UCSD-AML1 (cell line): Measurements from ENCODE around the gene TTC22.

Experiments
- DNase-seq: peaks from one replicate; lab custom pipeline; 2025; ENCODE audit not compliant: unreplicated experiment; lab: John Stamatoyannopoulos, UW

Gene TTC22

DNA sequence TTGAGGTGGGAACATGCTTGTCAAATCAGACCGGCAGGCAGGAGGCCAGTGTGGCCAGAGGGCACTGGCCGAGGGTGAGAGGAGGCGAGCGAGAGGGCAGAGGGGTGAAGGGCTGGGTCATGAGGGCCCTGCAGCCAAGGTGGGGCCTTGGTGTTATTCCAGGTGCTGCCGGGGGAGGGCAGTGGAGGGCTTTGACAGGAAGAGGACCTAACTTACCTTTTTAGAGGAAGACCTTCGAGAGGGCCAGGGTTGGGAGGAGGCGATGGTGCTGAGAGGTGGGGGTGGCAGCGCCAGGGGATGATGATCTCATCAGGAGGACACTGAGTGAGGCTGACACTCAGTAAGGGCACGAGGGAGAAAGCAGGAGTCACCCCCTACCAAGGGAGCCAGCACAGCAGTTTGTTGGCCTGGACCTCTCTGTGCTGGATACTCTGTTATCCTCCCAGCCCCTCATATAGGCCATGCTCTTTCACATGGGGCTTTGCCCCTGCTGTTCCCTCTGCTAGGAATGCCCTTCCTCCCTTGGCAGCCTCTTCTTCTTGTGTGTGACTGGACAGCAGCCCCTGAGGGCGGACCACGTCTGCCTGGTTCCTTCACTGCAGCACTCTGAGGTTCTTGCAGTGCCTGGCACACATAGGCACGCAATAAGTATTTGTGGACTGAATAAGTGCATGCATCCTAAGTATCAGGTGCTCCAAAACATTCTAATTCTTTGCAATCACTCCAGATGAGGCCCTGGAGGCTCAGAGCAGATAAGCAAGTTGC lies 7.5 kb upstream of the TTC22 start:
- DNase-seq, result no peak

DNA sequence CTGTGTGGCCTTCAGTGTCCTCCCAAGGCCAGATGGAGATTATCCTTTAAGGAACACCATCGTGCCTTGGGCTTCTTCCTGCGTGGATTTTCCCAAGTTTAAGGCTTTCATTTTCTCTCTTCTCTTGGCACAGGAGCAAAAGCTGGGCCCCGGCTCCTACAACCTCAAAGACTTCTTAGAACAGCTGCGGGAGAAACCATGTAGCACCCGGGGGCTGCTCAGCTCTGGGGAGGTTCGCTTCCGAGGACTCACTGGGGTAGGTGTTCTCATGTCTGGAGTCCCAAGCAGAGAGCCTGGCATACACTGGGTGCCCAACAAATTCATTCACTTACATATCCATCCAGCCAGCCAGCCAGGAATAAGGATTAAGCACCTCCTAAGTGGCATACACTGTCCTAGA lies 6.6 kb upstream of the TTC22 start:
- no peak for DNase-seq

- DNase-seq, result no peak
These were observed 5.9 kb upstream of the TTC22 start for GRCh38 chr1:54806931-54807611.

DNA sequence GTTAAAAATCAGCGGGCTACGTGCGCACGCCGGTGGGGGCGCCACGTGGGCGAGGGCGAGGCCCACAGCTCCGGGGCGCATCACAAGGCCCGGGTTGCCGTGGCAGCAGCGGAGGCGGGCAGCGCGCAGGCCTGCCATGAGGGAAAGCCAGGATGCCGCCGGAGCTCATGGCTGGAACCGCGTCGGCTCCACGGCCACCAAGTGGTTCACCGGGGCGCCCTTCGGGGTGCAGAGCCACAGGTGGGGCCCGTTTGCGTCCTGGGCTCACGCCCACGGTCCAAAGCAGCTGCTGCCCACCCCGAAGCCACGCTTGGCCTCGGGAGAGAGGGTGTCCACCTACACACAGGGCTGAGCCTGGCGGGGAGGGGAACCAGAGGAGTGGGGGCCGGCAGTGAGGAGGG lies 4.9 kb upstream of the TTC22 start:
- DNase-seq, result no peak

DNA sequence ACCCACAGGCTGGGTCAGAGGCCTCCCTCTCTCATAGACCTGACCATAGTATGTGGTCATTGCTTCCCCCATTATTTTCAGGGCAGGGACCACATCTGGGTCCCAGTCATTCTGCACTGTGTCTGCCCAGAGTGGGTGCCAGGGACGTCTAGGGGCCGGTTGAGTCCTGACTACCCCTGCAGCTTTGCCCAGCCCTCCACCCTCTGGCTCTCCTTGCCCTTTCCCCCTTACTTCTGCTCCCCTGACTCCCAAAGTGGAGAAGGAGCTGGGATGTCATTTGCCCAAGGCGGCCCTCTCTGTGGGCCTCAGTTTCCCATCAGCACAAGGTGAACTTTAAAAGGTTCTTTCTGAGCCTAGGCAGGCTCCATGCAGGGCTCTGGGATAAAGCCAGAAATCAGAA lies 4.3 kb upstream of the TTC22 start:
- no peak for DNase-seq

DNA sequence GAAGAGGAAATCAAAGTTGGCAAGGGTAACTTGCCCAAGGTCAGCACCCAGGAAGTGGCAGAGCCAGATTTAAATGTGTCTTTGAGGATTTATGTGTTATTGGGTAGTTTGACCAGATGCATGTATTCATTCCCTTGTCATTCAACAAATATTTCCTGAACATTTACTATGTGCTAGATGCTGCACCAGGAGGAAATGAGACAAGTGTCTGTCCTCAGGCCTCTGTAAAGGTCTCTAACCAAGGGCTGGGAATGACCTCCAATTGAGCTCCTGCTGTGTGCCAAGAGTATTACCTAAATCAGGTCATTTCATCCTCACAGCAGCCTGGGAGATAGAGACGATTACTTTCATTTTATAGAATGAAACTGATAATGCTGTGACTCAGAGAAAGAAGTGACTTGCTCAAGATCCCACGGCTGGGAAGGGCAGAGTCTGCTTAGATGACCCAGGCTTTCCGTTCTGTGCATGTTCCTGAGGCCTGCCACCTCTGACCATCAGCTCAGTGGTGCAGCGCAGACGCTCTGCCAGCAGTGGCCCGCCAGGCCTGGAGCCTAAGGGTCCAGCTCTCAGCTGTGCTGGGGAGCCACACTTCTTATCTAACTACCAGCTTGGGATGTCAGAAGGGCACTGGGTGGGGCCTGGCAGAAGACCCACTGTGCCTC lies 3.5 kb upstream of the TTC22 start:
- no peak for DNase-seq

- DNase-seq, result no peak
These were observed 2.8 kb upstream of the TTC22 start for GRCh38 chr1:54803761-54804470.

DNA sequence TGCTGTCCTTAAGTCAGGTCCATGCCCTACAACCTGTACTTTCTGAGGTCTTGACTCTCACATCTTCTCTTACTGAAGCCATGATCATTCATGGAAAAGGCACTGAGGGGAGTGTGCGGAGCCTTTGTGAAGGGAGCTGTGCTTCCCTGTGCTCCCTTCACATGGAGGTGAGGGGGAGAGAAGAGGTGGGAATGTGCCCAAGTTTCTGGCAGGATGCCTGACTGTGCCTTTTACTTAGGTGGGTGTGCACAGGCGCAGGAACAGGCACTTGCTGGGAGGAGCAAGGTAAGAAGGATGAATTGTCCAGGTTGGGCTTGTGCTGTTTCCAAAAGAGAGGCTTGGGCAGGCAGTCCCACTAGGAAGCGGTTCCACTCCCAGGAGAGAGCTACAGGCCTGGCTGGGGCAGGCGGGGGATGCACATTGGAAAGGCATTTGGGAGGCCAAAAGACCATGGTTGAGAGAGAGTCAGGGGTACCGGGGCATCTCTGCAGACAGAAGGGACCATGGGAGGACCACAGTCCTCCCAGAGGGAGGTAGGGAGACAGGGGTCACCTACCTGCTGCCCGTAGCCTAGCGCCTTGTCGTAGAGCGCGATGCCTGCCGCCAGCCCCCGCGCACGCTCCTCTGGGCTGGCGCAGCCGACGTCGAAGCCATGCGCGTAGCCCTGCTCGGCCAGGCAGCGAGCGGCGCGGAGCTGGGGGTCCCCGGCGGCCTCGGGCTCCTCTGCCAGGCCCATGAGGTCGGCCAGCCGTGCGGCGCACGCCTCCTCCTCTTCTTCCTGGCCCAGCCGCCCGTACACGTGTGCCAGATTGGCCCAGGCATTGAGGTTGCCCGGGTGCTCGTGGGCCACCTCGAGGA lies 853 bp downstream of the TTC22 start:
- no peak for DNase-seq

DNA sequence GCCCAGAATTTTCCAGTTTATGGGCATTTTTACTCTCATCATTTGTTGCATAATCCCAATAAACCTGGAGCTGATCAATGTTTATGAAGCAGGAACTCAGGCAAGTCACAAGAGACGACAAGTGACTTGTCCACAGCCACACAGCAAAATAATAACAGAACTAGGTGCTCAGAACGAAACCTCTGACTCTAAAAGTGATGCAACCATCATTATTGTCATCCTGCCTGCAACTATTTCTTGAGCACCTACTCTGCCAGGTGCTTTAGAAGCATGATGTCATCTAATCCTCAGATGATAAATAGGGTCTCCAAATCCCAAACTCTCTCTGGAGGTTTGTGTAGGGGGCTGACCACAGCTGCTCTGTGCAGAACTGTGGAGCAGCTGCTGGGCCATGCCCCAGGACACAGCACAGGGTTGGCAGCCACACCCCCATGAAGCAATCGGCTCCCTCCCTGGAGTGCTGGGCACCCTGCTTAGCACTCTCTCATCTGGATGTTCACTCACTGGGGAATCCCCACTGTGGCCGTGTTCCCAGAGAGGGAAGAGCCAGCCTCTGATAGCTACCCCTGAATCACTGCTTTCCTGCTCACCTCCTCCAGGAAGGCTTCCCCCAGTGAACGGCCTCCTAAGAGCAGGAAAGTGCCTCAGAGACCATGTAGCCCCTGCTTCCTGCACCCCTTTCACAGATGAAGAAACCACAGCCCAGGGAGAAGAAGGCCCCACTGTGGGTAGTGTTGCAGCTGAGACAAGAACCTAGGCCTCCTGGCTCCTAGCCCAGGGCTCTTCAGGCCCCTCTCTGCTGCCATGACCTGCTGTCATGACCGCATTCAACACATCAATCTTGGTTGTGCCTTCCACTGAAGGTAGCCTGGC lies 2.1 kb downstream of the TTC22 start:
- no peak for DNase-seq

- DNase-seq, result no peak
These were observed 2.9 kb downstream of the TTC22 start for GRCh38 chr1:54798206-54798605.

- DNase-seq, result no peak
These were observed 4.2 kb downstream of the TTC22 start for GRCh38 chr1:54796902-54797301.

- DNase-seq, result no peak
These were observed 5.2 kb downstream of the TTC22 start for GRCh38 chr1:54795841-54796468.

DNA sequence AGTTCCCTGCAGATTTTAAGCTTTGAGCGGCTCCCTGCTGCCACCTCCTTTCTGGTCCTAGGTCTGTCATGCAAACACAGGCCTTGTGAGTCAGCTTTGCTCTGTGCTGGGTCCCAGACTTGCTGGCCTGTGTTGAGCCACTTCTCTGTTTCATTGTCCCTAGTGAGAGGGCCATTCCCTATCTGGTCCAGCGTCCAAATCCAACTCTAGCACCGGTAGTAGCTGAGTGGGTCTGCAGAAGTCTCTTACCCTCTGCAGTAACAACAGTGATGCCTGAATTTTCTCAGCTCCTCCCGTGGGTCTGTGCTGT lies 5.8 kb downstream of the TTC22 start:
- no peak for DNase-seq

GRCh38 chr1:54794451-54795355 lies 6.4 kb downstream of the TTC22 start:
- no peak for DNase-seq

DNA sequence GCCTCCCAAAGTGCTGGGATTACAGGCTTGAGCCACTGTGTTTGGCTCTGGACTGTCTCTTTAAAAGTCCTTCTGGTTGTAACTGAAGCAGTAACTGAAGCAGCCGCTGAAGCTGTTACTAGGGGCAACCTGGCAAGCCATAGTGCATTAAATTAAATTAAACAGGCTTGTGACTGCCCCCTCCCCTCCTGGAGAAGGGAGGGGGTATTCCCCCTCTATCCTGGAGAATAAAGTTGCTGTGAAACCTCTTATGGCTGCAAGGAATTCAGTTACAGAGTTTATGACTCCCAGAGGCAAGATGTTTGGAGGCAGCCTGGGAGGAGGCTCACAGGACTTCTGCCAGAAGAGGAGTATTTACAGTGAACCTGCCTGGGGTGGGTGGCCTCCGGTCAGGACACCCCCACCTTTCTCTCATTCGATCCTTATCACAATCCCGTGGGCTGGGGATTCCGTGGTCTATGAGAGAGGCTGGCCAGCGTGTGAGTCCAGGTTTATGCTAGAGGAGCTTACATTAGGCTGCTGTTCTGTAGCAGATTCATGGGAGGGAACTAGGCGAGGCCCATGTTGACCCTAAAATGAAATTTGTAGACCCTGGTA lies 8.3 kb downstream of the TTC22 start:
- no peak for DNase-seq

DNA sequence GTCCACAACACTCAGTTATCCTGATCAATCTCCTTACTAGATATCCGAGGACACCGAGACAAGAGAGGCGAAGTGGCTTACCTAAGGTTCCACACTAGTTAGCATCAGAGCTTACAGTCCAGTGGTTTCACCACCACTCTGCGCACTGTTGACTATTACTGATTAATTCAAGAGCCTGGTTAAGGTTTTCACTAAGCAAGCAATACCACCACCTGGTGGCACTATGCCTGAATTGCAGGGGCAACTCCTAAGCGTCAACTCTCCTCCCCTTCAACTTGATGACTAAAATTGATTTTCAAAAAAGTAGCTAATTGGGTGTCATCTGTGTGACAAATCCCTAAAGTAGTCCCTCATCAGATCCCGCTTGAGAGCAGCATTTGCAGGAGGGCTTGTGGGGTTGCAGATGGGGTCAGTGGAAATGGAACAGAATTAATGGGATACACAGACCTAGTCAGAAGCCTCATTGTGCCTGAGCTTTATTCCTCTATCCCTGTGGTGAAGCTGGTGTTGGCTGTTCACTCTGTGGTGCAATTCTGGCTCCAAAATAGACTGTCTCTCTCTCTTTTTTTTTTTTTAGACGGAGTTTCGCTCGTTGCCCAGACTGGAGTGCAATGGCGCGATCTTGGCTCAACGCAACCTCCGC lies 9.1 kb downstream of the TTC22 start:
- peak; percentile 42 for DNase-seq

DNA sequence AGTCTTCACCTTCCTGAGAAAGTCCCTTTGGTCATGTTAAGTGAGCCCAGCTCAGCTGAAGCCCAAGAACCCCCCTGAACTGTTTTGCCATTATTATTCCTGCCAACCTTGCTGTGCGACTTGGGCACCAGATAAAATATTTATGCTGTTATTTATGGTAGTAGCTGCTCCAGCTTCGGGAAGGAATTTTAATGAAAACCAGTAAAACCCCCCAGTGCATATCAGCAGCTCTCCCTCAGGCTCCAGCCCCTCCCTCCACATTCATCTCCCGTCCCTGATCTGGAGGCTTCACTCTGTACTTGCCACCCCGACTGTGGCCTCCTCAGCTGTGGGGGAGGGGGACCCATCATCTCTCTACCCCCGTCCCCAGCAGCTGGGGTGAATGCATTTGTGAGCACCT lies 12.7 kb downstream of the TTC22 start:
- no peak for DNase-seq

DNA sequence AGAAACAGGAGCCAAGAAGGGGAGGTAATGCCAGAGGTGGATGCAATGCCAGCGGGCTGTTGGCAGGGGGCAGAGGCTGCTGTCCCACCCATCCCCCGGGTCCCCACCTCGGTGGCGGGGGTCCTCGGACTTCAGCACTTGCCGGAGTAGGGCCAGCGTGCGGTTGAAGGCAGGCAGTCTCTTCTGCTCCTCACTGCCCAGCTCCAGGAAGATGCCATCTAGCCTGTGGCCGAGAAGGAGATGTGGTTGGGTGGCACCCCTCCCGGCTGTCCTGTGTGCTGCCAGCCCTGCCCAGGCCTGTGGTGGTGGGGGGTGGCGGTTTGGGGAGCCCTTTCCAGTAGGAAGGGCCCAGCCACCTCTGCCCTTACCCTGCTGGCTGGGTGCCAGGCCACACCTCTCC lies 13.5 kb downstream of the TTC22 start:
- no peak for DNase-seq
